Muscle of back (tissue), 11 donors: ENCODE data around the gene DIDO1. TPM values are rescaled to one million over a fixed set of nuclear protein-coding genes. Genes with fewer than 3 reads are reported as not detected.

Source experiments
- DNase-seq, 3 donors: peaks; one replicate each; pipeline versions ENCODE4 v3.0.0 to v3.0.0-alpha.2; 2013
- polyA plus RNA-seq, 10 donors: library from polyadenylated mRNA; unstranded; fragments of 120-200 nt; gene quantifications; one replicate each; pipeline ENCODE4 v1.2.1, GENCODE V29; 2013; ENCODE audit not compliant: insufficient read length in 10 of 10

The DIDO1 gene
- polyA plus RNA-seq, 10 donors, result 32.9 to 42.2 (median 35.2) TPM

DNA sequence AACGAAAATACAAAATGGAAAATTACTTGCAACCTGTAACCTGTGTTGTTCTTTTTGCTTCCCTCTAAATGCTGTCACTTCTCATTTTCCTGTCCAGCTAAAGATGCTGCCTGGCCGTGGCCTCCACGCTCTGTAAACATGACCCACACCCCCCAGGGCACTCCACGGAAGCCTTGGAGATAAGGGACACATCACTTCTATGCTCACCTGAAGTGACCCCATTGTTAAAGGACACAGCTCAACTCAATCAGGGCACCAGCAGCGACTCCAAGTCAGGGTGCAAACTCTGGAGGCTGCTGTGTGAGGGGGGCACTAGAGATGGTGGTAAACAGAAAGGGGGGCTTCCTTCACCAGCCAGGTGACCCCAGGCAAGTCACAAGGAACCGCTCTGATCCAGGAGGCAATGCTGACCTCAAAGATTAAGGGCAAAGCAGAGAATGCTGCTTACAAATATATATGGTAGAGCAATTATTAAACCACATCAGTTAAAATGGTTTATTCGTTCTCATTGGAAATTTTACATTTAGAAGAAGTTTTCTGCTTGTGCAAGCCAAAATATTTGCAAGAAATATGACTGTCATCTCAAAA lies 13.2 kb downstream of the DIDO1 start:
- DNase-seq, result no peak

DNA sequence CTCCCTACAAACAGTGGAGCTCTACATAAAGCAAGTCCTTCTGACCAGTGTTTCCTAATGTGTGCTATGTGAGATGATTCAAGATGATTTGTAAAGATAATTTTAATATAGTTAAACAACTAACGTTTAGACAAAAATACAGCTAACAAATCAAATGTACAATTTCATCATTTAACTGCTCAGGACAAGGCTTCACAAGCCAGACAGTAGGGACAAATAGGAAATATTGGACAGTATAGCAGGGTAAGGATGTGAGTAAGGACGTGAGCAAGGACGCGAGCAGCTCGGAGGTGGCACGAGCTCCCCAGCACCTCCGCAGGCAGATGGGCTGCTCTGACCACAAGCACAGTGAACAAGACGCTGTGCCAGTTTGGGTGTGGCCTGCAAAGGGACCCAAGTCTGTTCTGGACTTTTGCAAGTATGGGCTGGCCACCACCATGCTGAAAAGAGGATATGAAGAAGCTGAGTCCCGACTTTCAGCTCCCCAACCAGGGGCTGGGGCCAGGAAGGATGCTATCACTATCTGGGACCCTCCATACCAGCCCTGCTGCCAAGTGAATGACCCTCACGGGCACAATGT lies 14.5 kb downstream of the DIDO1 start:
- no peak for DNase-seq

DNA sequence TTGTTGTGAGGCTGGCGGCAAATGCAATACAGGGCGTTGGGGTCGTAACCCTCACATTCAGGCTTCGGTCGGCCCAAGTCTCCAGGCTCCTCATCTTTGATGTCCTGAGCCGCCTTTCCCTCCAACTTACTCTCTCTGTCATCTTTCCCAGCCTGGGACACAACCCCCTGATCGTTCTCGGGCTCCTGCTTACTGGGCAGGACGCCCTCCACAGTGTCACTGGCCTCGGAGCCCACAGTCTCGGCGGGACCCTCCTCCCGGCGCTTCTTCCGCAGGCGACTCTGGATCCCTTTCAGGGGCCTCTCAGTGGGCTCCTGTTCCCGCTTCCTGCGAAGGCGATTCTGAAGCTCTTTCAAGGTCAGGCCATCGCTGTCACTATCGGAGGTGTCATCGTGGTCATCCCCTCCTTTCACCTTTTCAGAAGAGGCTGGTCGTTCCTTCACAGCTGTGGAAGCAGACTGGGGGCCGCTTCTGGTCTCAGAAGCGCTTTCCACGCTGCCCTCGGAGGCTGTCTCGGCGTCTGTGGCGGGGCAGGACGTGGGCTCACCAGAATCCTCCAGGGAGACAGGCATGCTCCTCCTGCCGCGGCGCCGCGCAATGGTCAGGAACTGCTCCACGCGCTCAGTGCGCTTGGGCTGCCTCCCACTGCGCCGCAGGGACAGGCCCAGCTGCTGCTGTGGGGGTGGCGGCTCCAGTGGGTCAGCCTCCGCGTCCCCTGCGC lies 15.4 kb downstream of the DIDO1 start:
- DNase-seq, result no peak

DNA sequence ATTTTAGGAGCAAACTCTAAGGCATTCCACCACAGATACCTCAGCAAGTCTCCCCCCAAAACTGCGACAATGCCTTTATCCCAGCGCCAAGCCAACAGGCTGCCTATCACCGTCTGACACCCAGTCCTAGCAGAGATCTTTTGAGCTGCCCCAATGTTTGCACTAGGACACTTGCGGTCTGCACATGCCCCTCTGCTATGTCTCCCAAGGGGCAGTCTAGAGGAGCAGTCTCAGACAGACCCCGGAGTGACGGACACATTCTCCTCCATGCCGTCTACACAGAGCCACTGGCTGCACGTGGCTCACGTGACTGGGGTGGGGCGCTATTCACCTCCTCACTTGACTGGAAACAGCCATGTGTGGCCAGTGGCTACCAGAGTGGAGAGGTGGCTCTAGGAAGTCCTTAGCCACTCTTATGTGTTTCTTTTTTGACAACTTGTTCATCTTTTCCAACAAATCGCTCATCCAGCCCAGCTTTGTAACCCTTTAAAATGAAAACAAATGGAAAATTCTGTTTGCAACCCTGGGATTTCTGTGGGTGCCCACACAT lies 16.0 kb downstream of the DIDO1 start:
- DNase-seq, result no peak

DNA sequence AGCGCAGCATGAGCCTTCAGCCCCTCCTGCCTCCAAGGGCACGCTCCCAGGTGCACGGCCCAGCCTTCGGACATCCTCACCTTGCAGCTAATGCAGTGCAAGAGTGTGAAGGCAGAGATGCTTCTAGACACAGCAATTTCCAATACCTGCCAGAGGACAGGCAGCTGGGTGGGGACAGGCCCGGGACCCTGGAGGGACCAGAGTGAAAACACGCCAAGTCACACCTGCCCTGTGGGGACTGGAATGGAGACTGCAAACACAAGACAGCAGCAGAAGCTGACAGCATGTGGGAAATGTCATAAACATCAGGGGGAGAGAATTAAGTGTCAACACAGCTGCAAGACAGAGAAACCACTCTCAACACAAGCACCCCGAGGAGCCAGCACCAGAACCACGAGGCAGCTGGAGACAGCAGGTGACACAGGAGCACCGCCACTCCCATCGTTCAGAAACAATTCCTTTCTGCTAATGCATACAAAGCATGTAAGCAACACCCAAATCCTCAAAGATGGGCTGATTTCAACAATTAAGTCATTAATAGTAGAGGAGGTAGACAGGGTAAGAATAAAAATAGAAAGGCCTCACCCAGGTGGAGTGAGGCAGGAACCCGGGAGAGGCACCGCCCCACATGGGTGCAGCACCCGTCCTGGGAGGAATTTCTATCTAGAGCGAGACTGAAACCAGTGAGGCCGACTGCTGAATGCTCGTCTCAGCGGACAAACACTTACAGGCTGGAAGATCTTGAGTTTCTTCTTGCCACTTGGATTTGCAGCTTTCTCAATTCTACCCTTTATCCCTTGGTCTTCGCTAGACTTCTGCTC lies 17.1 kb downstream of the DIDO1 start:
- DNase-seq, result no peak

DNA sequence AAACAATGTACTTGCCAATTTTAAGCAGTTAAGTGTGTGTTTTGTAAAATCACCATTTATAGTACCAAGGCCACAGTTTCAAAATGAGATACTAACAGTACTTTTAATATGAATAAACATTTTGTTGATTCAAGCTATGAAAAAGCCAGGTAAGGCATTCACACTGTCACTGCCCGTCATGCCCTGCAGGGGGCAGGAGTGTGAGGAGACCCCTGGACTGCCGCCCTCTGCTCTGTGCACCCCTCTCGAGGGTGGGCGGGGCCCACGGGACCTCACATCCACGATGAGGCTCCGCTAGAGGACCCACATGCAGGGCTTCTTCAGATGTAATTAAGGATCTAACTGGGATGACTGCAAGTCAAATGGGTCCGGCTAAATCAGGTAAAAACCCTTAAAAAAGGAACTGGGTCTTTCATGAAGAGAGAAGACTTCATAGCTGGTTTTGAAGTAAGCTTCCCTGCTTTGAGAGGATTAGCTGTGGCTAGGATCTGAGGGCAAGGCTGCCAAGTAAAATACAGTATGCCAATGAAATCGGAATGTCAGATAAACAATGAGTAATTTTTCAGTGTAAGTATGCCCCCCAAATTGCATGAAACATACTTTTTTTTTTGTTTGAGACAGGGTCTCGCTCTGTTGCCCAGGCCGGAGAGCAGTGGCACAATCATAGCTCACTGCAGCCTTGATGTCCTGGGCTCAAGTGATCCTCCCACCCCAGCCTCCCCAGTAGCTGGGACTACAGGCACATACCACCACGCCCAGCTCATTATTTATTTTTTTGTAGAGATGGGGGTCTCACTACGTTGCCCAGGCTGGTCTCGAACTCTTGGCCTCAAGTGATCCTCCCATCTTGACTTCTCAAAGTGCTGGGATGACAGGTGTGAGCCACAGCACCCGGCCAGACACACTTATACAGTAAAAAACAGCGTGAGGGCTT lies 18.7 kb downstream of the DIDO1 start:
- DNase-seq, result no peak

DNA sequence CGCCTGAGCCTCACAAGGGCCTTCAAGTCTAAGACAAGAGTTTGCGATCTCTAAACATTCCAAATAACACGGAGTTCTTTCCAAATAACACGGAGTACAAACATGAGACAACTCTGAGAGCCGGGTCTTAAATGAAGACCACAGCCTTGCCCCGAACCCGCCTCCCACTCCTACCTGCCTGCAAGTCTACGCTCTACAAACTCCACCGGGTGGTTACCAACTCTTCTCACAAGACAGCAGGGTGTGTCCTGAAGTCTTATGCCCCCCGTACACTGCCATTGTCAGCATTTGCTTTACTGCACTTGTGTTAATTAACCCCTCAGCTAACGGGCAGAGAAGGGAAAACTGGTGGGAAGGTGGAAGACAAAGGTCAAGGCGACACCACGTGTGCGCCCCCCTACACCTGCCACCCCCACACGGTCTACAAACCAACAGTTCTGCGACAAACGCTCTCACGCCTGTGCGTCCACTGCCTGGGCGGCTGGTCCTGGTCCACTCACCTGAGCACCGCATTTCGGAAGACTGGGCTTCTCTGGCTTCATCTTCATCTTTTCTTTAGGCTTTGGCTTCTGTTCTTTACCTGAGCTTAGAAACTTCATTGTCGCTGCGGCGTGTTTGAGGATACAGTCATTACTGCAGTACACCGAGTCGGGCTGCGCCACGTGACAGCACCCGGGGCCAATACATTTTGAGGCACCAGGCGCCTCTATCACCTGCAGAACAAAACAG lies 19.5 kb downstream of the DIDO1 start:
- DNase-seq, result no peak

DNA sequence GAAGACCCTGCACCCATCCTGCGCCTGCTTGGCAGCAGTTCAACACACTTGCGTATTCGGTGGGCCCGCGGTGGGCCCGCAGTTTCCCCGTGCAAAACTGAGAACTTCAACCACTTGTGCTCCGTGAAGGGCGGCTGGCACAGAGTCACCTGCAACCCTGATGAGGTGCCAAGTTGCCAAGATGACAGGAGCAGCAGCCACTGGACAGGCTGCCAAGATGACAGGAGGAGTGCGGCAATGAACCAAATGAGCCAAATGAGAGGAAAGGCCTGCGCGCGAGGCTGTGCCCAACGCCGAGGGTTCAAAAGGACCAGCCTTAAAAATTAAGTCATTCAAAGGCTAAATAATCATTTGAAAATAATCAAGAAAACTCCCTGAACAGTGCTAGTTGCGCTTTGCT lies 20.1 kb downstream of the DIDO1 start:
- DNase-seq, result no peak

DNA sequence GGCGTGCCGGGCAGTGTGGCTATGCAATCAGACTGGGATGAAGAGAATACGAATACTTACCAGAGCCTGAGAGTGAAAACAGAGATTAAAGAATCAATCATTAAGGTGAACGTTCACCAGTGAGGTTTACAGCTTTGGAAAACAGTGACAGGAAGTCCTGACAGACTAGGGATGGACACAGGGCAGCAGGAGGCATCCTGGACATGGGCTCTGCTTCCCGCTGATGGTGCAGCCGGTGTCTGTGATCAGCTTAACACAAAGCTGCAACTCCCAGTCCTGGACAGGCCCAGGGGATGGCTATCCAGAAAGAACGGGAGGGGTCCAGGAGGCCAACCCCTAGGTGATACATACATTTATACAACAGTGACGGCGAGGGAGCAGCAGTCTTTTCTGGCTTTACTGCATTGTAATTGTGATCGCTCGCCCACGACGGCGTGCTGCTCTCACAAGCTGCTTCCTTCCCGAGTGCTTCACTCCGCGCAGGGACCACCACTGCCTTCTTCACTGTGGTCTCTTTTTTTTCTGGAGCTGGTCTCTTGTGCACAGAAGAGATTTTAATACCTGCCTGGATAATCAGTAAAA lies 20.7 kb downstream of the DIDO1 start:
- DNase-seq, result no peak

DNA sequence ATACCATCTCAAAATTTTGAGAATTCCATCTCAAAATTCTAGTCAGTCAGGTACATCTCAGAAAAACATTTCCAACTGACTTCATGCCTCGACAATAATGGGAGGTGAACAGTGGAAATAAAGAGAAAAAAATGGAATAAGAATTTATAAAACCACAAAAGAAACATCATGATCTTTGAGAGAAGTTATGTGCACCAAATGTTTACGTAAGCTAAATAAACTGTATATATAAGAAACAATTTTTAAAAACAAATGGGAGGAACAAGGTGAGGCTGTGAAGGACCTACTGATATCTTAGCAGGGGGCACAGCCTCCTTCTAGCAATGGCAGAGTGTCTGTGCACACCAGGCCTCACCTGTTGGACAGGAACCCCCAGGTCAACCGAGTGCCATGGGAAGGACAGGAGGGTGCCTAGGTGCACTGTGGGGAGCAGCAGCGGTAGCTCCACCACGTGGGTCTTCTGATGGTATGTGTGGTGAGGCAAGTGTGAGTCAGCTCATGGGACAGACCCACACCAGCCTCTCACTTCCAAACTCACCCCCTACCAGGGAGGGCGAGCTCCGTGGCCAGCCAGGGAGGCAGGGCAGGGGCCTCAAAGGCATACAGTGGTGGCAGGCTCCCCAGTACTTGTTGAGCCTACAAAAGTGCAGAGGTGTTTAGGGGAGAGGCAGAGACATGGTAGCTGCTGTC lies 23.2 kb downstream of the DIDO1 start:
- no peak for DNase-seq

DNA sequence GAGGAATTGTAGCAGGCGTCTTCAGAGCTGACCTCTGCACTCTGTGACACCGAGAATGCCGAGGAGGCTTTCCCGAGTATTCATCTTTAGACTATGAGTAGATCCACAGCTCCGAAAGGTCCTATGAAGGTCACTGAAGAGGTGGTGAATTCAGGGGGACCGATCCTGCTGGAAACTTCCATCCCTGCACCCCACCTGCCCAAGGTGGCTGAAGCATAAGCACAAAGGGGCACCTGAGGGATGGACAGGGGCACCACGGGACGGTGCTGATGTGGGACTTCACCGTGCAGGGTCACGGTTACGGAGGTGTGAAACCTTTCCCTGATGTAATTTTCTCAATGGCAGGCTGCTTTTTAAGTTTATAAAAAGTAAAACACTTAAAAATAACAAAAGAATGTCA lies 24.4 kb downstream of the DIDO1 start:
- DNase-seq, result no peak

DNA sequence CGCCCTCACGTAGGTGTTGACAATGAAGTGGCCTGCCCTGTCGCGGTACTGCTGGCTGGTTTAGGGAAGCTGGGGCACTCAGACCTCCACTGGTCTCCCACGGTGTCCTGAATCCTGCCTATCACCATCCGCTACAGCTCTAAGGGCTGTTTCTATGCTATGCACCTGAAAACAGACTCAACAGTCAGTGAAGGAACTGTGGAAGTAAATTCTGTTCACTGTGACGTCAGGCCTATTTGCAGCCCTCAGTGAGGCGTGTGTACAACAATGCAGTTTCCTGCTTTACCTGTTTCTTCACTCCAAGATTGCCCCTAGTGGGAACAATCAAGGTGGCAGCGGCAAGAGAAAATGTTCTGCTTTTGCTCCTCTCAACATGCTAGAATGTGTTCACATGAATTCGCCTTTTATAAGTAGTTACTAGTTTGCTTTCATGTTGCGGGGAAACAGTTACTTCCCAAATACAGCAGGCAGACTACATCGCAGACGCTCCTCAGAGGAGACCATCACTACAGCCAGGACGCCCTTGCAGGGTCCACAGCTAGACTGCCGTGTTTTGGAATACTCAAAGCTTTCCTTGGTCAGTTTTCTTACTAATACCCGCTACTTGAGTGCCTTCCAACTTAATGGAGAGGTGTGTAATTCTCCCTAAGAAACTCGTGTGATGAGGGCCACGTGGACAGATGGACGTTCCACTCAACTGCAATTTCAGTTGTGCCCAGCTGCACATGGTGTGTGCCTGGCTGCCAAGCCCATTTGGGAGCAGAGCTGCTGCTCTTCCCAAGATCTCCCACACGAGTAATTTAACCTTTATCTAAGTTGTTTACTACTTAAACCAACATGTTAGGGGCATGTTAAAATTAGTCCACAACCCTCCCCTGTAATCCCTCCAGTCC lies 25.4 kb downstream of the DIDO1 start:
- peak in 1 of 3 donors; percentile 33 for DNase-seq

DNA sequence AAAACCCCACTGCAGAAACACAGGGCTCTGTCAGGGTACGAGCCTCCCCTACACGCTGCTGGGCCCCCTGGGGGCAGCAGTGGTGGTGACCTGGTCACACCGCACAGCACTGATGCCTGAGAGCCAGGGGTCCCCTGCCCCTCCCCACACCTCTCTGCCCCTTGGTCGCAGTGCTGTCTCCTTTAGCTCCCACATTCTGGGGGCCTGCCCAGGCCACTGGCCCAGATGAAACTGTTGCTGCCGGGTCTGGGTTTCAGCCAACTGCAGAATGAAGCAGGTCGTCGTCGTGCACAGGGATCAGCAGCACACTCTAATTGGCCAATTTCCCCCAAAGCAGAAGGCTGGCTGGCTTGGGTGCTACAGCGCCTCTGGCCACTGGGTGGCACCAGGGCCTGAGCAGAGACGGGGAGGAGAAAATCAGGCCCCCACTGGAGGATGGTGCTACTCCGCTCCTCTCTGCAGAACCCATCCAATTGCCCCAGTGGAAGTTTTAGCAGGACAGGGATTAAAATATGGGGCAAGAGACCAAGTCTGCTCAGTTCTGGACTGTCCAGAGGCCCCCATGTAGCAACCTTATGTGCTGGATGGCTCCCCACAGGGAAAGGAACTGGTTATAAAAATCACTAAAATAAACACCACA lies 26.1 kb downstream of the DIDO1 start:
- peak; percentile 43 to 88 (median 77) for DNase-seq

DNA sequence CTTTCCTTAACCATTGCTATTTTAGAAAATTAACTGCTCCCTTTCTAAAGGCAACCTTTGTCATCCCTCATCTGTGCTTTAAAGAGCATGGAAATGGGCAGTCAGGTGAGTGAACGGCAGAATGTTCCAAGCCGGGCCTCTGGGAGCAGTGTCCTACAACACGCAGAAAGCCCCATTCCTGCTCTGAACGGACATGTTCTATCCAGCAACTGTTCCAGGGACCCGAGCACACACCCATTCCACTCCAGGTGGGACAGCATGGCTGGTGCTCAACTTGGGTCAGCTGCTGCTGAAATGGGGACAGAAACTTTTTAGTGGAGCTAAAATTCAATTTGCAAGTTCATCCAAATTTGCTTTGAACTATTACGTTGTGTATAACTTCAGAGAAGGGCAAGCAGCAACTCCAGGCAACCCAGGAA lies 26.7 kb downstream of the DIDO1 start:
- peak in 1 of 3 donors; percentile 49 for DNase-seq

DNA sequence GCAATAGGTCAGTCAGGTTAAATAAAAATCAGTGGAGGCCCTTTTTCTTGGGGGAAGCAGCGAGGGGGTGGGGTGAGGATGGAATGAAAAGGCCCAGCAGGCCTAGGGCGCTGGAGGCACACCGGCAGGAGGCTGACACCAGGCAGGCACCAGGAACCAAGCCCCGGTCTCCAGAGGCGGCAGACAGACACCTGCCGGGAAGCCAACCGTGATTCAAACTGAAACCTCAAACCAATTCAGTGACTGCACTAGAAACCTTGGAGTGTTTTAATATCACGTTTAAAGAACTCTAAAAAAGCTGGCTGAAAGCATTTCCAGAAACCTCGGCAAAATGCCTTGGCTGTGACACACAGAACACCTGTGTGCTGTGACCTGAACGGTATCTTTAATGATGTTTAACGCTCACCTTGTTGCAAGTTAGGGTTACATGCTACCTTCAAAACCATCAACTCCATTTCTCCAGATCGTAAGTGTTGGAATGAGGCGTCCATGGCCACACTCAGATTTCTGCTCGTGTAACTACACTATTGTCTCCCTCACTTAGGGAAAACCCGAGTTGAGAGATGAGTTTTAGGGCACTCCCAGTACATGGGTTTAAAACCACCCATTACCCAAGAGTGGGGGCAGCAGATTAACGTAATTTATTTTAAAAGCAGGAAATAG lies 27.2 kb downstream of the DIDO1 start:
- no peak for DNase-seq

DNA sequence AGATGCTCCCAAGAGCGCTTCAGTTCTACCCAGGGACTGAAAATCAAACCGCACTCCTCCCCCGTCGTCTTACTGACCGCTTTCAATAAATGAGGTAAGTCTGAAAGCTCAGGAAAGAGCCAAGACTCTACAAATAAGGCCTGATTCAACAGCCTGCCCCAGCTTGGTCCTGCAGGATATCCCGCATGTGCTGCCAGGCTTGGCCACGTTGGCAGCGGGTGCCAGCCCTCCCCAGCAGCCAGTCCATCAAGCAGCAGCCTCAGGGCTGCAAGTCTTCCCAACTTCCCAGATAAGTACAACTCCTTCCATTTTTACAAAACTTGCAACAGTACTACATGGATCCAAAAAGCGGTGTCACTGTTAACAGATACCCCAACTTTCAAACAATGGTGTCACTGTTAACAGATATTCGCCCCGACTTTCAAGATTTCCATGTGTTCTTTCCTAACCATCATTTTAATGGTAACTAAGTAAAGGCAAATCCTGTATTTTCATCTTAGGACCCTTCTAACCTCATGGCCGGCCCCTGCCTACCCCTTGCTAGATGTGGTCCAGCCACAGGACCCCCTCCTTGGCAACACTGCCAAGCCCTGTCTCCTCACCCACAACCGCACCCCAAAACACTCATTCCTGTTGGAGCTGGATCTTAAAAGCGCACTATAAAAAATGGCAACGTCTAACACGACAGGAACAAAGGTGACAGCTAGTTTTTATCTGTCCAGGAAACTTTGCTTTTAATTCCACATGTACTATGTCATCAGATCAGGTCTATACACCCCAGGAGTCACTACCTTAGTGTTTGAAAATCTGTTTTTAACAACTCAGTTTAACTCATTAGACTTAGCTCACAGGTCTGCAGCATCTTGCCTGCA lies 28.0 kb downstream of the DIDO1 start:
- DNase-seq, result no peak
